Fibroblast of pulmonary artery (primary cell): ENCODE measurements around the gene RPRD2.
"Not testable (repeated sequence)": the region's sequence is repeated elsewhere in the genome, so short reads cannot be mapped to it uniquely, and the experiment has no call there.

Experiments
- DNase-seq: peaks from one replicate; pipeline ENCODE4 v3.0.0-alpha.2; 2010; ENCODE audit warnings: low read depth
- H3K4me3 ChIP-seq: replicated peaks from 2 replicates; pipeline ENCODE4 v1.5.1; 2011; ENCODE audit warnings: low read depth, mild to moderate bottlenecking, control low read depth, low read length, moderate library complexity
- CTCF ChIP-seq: IDR thresholded peaks from 2 replicates; pipeline ENCODE4 v1.5.1; 2011; ENCODE audit warnings: mild to moderate bottlenecking, control low read depth, low read length, inconsistent platforms; ENCODE audit errors: missing control alignments

Gene RPRD2

GRCh38 chr1:150363426-150364230 lies at the start of gene RPRD2:
RPRD2 (plus strand) TSS chr1:150364147; CDS start chr1:150364715, 568 bp downstream.
- peak within 1 kb of the TSS; percentile 79 for H3K4me3 ChIP-seq
- no peak for TF ChIP-seq CTCF
- peak; percentile 100 for DNase-seq

GRCh38 chr1:150314691-150315090 lies 49.3 kb upstream of the RPRD2 start:
- H3K4me3 ChIP-seq, DNase-seq: not testable (repeated sequence)

- no peak for TF ChIP-seq CTCF
- DNase-seq: no peak
- H3K4me3 ChIP-seq: peak overlapping the region; percentile 80
Observed at GRCh38 chr1:150320667-150320978, 43.3 kb upstream of the RPRD2 start.

- TF ChIP-seq CTCF: no peak
- DNase-seq: no peak
- peak overlapping the region; percentile 80 for H3K4me3 ChIP-seq
Observed at GRCh38 chr1:150321826-150322166, 42.2 kb upstream of the RPRD2 start.

- DNase-seq: peak; percentile 17
- peak overlapping the region; percentile 80 for H3K4me3 ChIP-seq
- TF ChIP-seq CTCF: no peak
Observed at GRCh38 chr1:150322310-150322709, 41.6 kb upstream of the RPRD2 start.

- no peak for TF ChIP-seq CTCF
- DNase-seq: no peak
- no peak overlapping the region for H3K4me3 ChIP-seq
Observed at GRCh38 chr1:150332651-150333290, 31.2 kb upstream of the RPRD2 start.

GRCh38 chr1:150346316-150346715 lies 17.6 kb upstream of the RPRD2 start:
- TF ChIP-seq CTCF: no peak
- DNase-seq: no peak
- no peak overlapping the region for H3K4me3 ChIP-seq
